Measurements from ENCODE around the gene ACOX1.

GRCh38 chr17:76024353-76024752 is 45.4 kb upstream of the ACOX1 start:
- TF ChIP-seq EZH2 (IDR thresholded peaks at IDR 0.05; ENCODE audit: insufficient read depth, poor library complexity, severe bottlenecking), result no peak
- TF ChIP-seq EZH2phosphoT487 (IDR thresholded peaks at IDR 0.05; ENCODE audit: insufficient read depth, low read depth), result no peak

Measured in GM23248 (cell line).